IPS DF 4.7 (cell line): ENCODE results near the gene ST3GAL3.

Experiments
- DNase-seq: peaks from one replicate; pipeline ENCODE4 v3.0.0-alpha.2; 2013; ENCODE audit warnings: low spot score; ENCODE audit errors: extremely low read depth

The ST3GAL3 gene

GRCh38 chr1:43938383-43938782 is 231.0 kb downstream of the ST3GAL3 start:
- DNase-seq = no peak

- DNase-seq = no peak
Measured at GRCh38 chr1:43938892-43939587, 231.7 kb downstream of the ST3GAL3 start.

GRCh38 chr1:43942411-43942810 is 235.1 kb downstream of the ST3GAL3 start:
- no peak for DNase-seq

GRCh38 chr1:43944860-43945259 is 237.5 kb downstream of the ST3GAL3 start:
- DNase-seq = no peak

- no peak for DNase-seq
Measured at GRCh38 chr1:43945674-43946235, 238.4 kb downstream of the ST3GAL3 start.

GRCh38 chr1:43946236-43947060 is 239.1 kb downstream of the ST3GAL3 start, which contains the start of gene IPO13:
Gene IPO13, plus strand, starts transcription at chr1:43946950. Its CDS starts 651 bp downstream, at chr1:43947601.
- no peak for DNase-seq

GRCh38 chr1:43947061-43947873 is 239.9 kb downstream of the ST3GAL3 start:
- DNase-seq = no peak

GRCh38 chr1:43947874-43948437 is 240.6 kb downstream of the ST3GAL3 start:
- DNase-seq = no peak

- no peak for DNase-seq
Measured at GRCh38 chr1:43949678-43950077, 242.3 kb downstream of the ST3GAL3 start.

GRCh38 chr1:43951021-43951985 is 244.0 kb downstream of the ST3GAL3 start:
- no peak for DNase-seq

GRCh38 chr1:43952731-43953346 is 245.5 kb downstream of the ST3GAL3 start:
- no peak for DNase-seq

GRCh38 chr1:43953361-43953760 is 246.0 kb downstream of the ST3GAL3 start:
- DNase-seq = no peak

- DNase-seq = no peak
Measured at GRCh38 chr1:43954036-43954435, 246.7 kb downstream of the ST3GAL3 start.

- no peak for DNase-seq
Measured at GRCh38 chr1:43956234-43956633, 248.9 kb downstream of the ST3GAL3 start.

- DNase-seq = no peak
Measured at GRCh38 chr1:43957407-43958040, 250.2 kb downstream of the ST3GAL3 start.

- no peak for DNase-seq
Measured at GRCh38 chr1:43958351-43959255, 251.3 kb downstream of the ST3GAL3 start.

GRCh38 chr1:43960798-43961197 is 253.5 kb downstream of the ST3GAL3 start:
- no peak for DNase-seq

GRCh38 chr1:43961692-43962091 is 254.4 kb downstream of the ST3GAL3 start:
- DNase-seq = no peak
